GM12874 (cell line): ENCODE results near the gene SUCNR1.

Experiments used
- TF ChIP-seq, protein P1 (sequence below): IDR thresholded peaks from 2 replicates; pipeline ENCODE4 v1.5.1; 2011; ENCODE audit warnings: low read depth, mild to moderate bottlenecking, control low read depth, low read length, moderate library complexity; ENCODE audit not compliant: insufficient read depth

The SUCNR1 gene

GRCh38 chr3:151894219-151894618, 20.8 kb downstream of the SUCNR1 start:
- TF ChIP-seq, protein P1, sequence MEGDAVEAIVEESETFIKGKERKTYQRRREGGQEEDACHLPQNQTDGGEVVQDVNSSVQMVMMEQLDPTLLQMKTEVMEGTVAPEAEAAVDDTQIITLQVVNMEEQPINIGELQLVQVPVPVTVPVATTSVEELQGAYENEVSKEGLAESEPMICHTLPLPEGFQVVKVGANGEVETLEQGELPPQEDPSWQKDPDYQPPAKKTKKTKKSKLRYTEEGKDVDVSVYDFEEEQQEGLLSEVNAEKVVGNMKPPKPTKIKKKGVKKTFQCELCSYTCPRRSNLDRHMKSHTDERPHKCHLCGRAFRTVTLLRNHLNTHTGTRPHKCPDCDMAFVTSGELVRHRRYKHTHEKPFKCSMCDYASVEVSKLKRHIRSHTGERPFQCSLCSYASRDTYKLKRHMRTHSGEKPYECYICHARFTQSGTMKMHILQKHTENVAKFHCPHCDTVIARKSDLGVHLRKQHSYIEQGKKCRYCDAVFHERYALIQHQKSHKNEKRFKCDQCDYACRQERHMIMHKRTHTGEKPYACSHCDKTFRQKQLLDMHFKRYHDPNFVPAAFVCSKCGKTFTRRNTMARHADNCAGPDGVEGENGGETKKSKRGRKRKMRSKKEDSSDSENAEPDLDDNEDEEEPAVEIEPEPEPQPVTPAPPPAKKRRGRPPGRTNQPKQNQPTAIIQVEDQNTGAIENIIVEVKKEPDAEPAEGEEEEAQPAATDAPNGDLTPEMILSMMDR, result no peak

- TF ChIP-seq, protein P1, result no peak
Measured at GRCh38 chr3:151895478-151896241, 22.2 kb downstream of the SUCNR1 start.

- TF ChIP-seq, protein P1, result no peak
Measured at GRCh38 chr3:151896246-151897012, 23.0 kb downstream of the SUCNR1 start.

DNA sequence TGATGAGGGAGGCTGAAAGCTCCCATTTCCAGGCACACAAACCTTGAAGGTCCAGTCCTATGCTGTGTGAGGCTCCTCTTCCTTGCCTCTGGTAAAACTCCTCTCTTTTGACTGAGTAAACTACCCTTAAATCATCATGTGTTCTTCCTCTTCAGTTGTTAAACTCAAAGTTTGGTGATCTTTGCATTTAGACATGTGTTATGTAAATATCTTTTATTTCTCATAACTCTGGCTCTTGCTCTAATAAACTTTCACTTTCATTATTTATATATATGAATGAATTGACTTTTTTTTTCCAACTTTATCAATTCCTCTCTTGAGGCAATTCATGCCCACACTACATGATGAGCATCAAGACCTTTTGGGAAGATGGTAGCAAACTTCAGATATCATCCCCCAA, 26.6 kb downstream of the SUCNR1 start:
- TF ChIP-seq, protein P1, result no peak

GRCh38 chr3:151900460-151900859, 27.0 kb downstream of the SUCNR1 start:
- TF ChIP-seq, protein P1, result no peak

DNA sequence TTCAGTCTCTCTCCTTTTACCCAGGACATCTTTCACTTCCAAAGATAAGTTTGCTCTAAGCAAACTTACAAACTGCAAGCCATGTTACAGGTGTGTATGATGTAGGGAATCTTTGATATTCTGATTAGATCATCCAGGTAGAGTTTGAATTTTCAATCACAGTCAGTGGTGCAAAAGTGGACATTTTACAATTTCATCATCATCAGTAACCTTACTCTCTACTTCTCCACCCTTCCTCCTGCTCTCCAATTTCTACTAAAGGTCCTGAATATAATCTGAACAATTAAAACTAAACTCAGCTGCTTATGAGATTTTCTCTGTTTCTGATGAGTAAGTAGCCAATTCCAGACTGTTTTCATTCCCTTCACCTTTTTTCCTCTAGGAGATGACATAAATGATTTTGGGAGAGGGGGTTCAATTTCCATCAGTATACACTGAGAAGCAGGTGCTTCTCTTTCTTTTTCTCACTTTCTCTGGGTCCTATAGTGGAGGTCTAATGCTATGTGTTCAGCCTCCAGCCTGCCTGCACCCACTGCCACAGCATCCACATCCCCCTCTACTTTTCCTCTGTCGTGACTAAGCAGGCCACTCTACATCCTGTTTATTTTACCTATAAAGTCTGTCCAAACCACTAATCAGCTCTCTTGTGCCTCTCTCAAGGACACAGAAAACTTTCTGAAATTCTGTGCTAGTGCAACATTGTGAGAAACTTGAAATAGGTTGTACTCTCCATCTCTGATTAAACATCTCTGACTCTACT, 27.6 kb downstream of the SUCNR1 start:
- TF ChIP-seq, protein P1, result no peak

DNA sequence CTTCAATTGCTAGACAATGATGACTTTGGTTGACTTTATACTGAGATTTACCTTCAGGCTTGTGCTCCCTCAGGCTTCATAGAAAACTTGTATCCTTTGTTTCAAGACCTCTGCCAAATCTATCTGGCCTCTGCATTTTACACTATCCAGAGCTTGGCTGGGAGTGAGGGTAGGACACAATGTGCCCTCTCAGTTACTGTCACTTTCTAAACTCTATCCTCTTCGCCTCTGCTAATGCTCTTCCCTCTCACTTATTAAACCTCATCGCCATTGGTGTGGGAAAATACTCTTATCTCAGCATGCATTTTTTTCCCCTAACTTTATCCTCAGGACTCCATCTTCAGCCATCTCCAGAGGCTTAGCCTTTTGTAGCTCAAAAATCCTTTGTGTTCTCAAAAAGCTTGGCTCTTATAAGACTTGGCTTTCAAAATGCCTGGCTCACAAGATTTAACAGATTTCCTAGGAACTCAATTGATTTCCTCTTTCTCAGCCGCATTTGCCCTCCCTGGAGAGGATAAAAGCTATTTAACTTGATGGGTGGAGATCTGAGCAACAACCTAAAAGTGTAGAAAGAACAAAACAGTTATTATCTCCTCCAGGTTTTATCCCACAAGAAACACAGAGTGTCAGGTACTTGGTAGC, 28.3 kb downstream of the SUCNR1 start:
- TF ChIP-seq, protein P1, result no peak
